HG03378 (cell line): ENCODE measurements around the gene FMN2.
"Not testable (repeated sequence)": the region's sequence is repeated elsewhere in the genome, so short reads cannot be mapped to it uniquely, and the experiment has no call there.

Experiments used
- ATAC-seq: cut with Tn5 transposase; IDR thresholded peaks from one replicate; pipeline ENCODE4 v1.9.1; 2021; ENCODE audit warnings: mild to moderate bottlenecking, moderate library complexity; ENCODE audit not compliant: unreplicated experiment

Gene FMN2

GRCh38 chr1:240409615-240410014, 317.9 kb downstream of the FMN2 start:
- no peak for ATAC-seq

GRCh38 chr1:240413732-240414131, 322.0 kb downstream of the FMN2 start:
- no peak for ATAC-seq

GRCh38 chr1:240414237-240414636, 322.6 kb downstream of the FMN2 start:
- no peak for ATAC-seq

GRCh38 chr1:240415011-240415410, 323.3 kb downstream of the FMN2 start:
- ATAC-seq = not testable (repeated sequence)

GRCh38 chr1:240415532-240415931, 323.8 kb downstream of the FMN2 start:
- no peak for ATAC-seq

GRCh38 chr1:240417317-240417716, 325.6 kb downstream of the FMN2 start:
- no peak for ATAC-seq

- ATAC-seq = no peak
Observed at GRCh38 chr1:240420766-240421165, 329.1 kb downstream of the FMN2 start.

- ATAC-seq = no peak
Observed at GRCh38 chr1:240423246-240423924, 331.7 kb downstream of the FMN2 start.

GRCh38 chr1:240424740-240425464, 333.2 kb downstream of the FMN2 start:
- ATAC-seq = no peak

GRCh38 chr1:240426051-240426450, 334.4 kb downstream of the FMN2 start:
- ATAC-seq = no peak

- ATAC-seq = no peak
Observed at GRCh38 chr1:240435996-240436566, 344.4 kb downstream of the FMN2 start.

GRCh38 chr1:240441669-240442068, 350.0 kb downstream of the FMN2 start:
- no peak for ATAC-seq

GRCh38 chr1:240445369-240445768, 353.7 kb downstream of the FMN2 start:
- ATAC-seq = no peak

- no peak for ATAC-seq
Observed at GRCh38 chr1:240455228-240455821, 363.6 kb downstream of the FMN2 start.

- no peak for ATAC-seq
Observed at GRCh38 chr1:240457203-240457602, 365.5 kb downstream of the FMN2 start.

- ATAC-seq = no peak
Observed at GRCh38 chr1:240462277-240462676, 370.6 kb downstream of the FMN2 start.

- ATAC-seq = no peak
Observed at GRCh38 chr1:240462766-240463395, 371.2 kb downstream of the FMN2 start.

- ATAC-seq = no peak
Observed at GRCh38 chr1:240464099-240464498, 372.4 kb downstream of the FMN2 start.

GRCh38 chr1:240465531-240465940, 373.9 kb downstream of the FMN2 start:
- no peak for ATAC-seq

GRCh38 chr1:240466509-240466908, 374.8 kb downstream of the FMN2 start:
- ATAC-seq = no peak

GRCh38 chr1:240467895-240468294, 376.2 kb downstream of the FMN2 start:
- no peak for ATAC-seq
